GM20000 (cell line): ENCODE results near the gene JMJD1C.
A peak's percentile ranks its signal among the peaks of the same experiment; 100 is the strongest.

Source experiments
- DNase-seq: peaks from one replicate; pipeline ENCODE4 v3.0.0; 2012; ENCODE audit warnings: low spot score
- CTCF ChIP-seq: IDR thresholded peaks from 2 replicates; pipeline ENCODE4 v1.5.1; 2012; ENCODE audit warnings: mild to moderate bottlenecking, control low read depth; ENCODE audit errors: extremely low read depth, missing control alignments

The JMJD1C gene

DNA sequence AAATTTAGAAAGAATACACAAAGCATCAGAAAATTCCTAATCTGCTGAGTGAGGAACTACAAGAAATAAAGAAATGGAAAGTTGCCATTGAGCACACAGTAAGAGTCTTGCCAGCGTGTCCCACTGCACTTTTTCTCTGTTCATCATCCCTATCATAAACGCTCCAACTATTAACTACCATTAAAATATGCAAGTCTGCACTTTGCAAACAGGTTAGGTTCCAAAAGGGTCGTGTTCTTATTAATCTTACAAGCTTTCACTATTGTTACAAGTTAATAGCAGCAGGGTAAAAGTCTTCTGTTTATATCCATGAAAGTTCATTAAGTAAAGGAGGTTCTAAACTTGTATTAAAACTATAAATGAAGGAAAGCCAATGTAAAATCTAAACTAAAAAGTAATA, 5.2 kb upstream of the JMJD1C start:
- DNase-seq = no peak
- TF ChIP-seq CTCF = no peak

- DNase-seq = no peak
- no peak for TF ChIP-seq CTCF
Measured at GRCh38 chr10:63468947-63469346, 3.2 kb upstream of the JMJD1C start.

GRCh38 chr10:63467841-63468240, 2.1 kb upstream of the JMJD1C start:
- TF ChIP-seq CTCF = no peak
- DNase-seq = no peak

DNA sequence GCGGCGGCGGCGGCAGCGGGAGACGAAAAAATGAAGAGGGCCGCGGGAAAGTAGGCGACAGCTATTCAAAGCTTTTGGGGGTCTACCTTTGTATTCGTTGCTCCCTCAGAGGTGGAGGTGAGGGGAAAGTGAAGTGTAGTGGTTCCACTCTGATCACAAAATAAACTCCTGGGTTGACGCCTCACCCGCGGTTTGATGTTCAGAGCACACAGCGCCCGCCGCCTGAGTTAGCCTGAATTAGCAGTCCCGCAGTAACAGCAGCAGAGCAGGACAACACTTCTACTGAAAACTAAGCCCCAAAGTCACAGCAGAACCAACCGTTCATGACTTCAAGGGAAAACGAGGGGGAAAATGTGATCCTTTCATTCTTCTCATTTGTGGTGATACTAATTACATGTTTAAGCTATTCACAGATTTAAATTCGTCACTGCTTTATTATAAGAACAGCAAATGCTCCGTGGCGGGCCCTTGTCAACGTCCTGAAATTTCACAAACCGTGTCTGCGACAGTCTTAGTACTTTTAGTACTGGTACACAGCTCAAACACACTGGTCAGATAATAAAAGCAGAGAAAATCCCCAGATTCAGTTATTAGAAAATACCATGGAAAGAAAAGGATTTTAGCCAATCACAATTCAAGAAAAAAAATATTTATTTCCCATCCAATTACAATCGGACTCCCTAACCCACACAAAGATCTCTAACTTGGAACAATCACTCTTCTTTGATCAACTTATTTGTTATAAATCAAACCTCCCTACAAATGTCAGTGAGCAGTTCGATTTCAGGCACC, 563 bp upstream of the JMJD1C start:
- TF ChIP-seq CTCF = no peak
- peak; percentile 54 for DNase-seq

DNA sequence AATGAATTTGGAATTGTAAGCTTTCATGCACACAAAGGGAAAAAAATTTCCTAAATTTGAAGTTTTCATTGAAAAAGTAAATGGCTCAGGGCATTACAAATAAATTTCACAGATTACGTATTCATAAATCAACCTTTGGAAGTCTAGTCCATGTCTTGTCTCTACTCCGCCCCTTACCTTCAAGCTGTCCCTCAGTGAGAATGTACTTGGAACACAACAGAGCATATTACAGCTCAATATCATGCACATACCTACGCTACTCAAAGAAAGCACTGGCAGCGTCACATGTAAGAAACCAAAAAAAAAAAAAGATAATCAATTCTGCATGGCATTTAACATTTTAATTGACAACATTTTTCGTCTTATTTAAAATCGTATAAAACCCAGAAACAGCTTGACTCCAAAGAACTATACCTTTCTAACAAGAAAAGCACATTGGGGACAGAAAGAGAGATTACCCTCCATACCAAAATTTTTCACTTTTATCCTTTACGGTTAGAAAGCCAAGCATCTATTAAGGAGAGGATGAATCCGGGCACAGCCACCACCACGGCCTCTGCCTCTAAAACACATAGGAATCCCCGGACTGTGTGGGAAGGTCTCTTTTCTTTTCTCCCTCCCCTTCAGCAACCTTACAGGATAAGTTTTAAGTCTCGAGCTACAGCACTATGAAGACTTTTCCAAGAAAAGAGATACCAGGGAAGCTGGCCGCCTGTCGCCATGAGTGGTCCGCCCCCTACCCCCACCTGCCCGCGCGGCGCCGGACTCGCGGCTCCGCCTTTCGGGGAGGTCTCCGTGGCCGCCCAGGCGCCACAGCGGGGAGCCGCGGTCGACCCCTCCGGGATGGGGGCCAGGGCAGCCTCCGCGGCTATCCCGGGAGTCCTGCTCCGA, 1.1 kb downstream of the JMJD1C start:
- peak; percentile 17 for DNase-seq
- TF ChIP-seq CTCF = no peak

- TF ChIP-seq CTCF = no peak
- no peak for DNase-seq
Measured at GRCh38 chr10:63462442-63462841, 3.3 kb downstream of the JMJD1C start.

DNA sequence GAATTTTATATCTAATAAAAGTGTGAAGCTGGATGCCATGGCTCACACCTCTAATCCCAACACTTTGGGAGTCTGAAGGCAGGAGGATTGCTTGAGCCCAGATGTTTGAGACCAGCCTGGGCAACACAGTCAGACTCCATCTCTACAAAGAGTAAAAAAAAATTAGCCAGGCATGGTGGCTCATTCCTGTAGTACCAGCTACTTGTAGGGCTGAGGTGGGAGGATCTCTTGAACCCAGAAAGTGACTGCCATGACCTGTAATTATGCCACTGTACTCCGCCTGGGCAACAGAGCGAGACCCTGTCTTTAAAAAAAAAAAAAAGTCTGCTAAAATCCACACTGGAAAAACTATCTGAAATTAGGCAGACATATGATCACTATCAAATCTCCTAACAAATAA, 7.6 kb downstream of the JMJD1C start:
- DNase-seq = no peak
- no peak for TF ChIP-seq CTCF
